ENCODE data around the gene ORM1.
A peak's percentile ranks its signal among the peaks of the same experiment; 100 is the strongest.

The ORM1 gene

GRCh38 chr9:114367366-114367765 is 44.5 kb downstream of the ORM1 start:
- H3K9ac ChIP-seq (ENCODE audit: low read length) = no peak overlapping the region
- no peak overlapping the region for H4K8ac ChIP-seq (ENCODE audit: low read depth, low read length)
- no peak overlapping the region for H3K27ac ChIP-seq (ENCODE audit: low read depth, low read length)
- H3K23ac ChIP-seq (ENCODE audit: low read length) = no peak overlapping the region
- H3K18ac ChIP-seq (ENCODE audit: low read length) = no peak overlapping the region
- H2AK5ac ChIP-seq (ENCODE audit: low read length) = no peak overlapping the region
- no peak overlapping the region for H3K56ac ChIP-seq (ENCODE audit: low read length)
- no peaks in the 10 kb centered on the region for H3K79me2 ChIP-seq (ENCODE audit: control insufficient read depth, insufficient read depth, low read length)
- peaks cover 23% of the 10 kb centered on the region for H3K4me1 ChIP-seq (ENCODE audit: control insufficient read depth, low read depth, low read length)
- WGBS (ENCODE audit: extremely low coverage, insufficient coverage, low lambda C conversion rate) = no CpG with 5 or more reads among the region's 6 CpGs
- no peak overlapping the region for H2BK15ac ChIP-seq (replicated peaks; ENCODE audit: low read depth)
- H3K4ac ChIP-seq (ENCODE audit: low read depth, low read length) = no peak overlapping the region
- H2BK120ac ChIP-seq (ENCODE audit: low read depth, low read length) = no peak overlapping the region
- no peaks in the 10 kb centered on the region for H3K27me3 ChIP-seq (ENCODE audit: insufficient read depth, low read length, poor library complexity)
- no peak overlapping the region for H4K5ac ChIP-seq (ENCODE audit: low read length)
- H3K4me3 ChIP-seq (ENCODE audit: low read length) = no peak overlapping the region
- H2BK5ac ChIP-seq (ENCODE audit: low read length) = no peak overlapping the region
- no peak overlapping the region for H3K4me2 ChIP-seq (ENCODE audit: low read length)
- H3K79me1 ChIP-seq (ENCODE audit: low read length) = no peaks in the 10 kb centered on the region
- no peak for DNase-seq
- H3K36me3 ChIP-seq (ENCODE audit: control insufficient read depth, insufficient read depth, low read length) = no peaks in the 10 kb centered on the region

GRCh38 chr9:114367772-114368569 is 45.1 kb downstream of the ORM1 start:
- no peaks in the 10 kb centered on the region for H3K79me1 ChIP-seq (ENCODE audit: low read length)
- H3K4me2 ChIP-seq (ENCODE audit: low read length) = no peak overlapping the region
- no peak overlapping the region for H3K56ac ChIP-seq (ENCODE audit: low read length)
- H3K4me3 ChIP-seq (ENCODE audit: low read length) = no peak overlapping the region
- no peaks in the 10 kb centered on the region for H3K27me3 ChIP-seq (ENCODE audit: insufficient read depth, low read length, poor library complexity)
- H2BK120ac ChIP-seq (ENCODE audit: low read depth, low read length) = no peak overlapping the region
- H2BK5ac ChIP-seq (ENCODE audit: low read length) = no peak overlapping the region
- H3K79me2 ChIP-seq (ENCODE audit: control insufficient read depth, insufficient read depth, low read length) = no peaks in the 10 kb centered on the region
- no peak overlapping the region for H4K5ac ChIP-seq (ENCODE audit: low read length)
- no peaks in the 10 kb centered on the region for H3K36me3 ChIP-seq (ENCODE audit: control insufficient read depth, insufficient read depth, low read length)
- DNase-seq = no peak
- no peak overlapping the region for H3K18ac ChIP-seq (ENCODE audit: low read length)
- no peak overlapping the region for H3K27ac ChIP-seq (ENCODE audit: low read depth, low read length)
- no peak overlapping the region for H3K23ac ChIP-seq (ENCODE audit: low read length)
- H3K9ac ChIP-seq (ENCODE audit: low read length) = no peak overlapping the region
- H2AK5ac ChIP-seq (ENCODE audit: low read length) = no peak overlapping the region
- no peak overlapping the region for H2BK15ac ChIP-seq (replicated peaks; ENCODE audit: low read depth)
- H4K8ac ChIP-seq (ENCODE audit: low read depth, low read length) = no peak overlapping the region
- H3K4ac ChIP-seq (ENCODE audit: low read depth, low read length) = no peak overlapping the region
- peaks cover 23% of the 10 kb centered on the region for H3K4me1 ChIP-seq (ENCODE audit: control insufficient read depth, low read depth, low read length)
- no CpG with 5 or more reads among the region's 14 CpGs for WGBS (ENCODE audit: extremely low coverage, insufficient coverage, low lambda C conversion rate)

- Histone ChIP-seq H3K27me3 (ENCODE audit: insufficient read depth, low read length, poor library complexity) (no peaks in the 10 kb centered on the region), H3K4me1 (ENCODE audit: control insufficient read depth, low read depth, low read length) (peaks cover 23% of the 10 kb centered on the region), H2BK5ac (ENCODE audit: low read length) (peak overlapping the region; percentile 26), H3K9ac (ENCODE audit: low read length) (no peak overlapping the region), H3K18ac (ENCODE audit: low read length) (peak overlapping the region; percentile 31), H3K79me1 (ENCODE audit: low read length) (no peaks in the 10 kb centered on the region), H4K5ac (ENCODE audit: low read length) (peak overlapping the region; percentile 14), H3K79me2 (ENCODE audit: control insufficient read depth, insufficient read depth, low read length) (no peaks in the 10 kb centered on the region), H3K56ac (ENCODE audit: low read length) (peak overlapping the region; percentile 76), H3K4me3 (ENCODE audit: low read length) (no peak overlapping the region), H3K4me2 (ENCODE audit: low read length) (no peak overlapping the region), H2AK5ac (ENCODE audit: low read length) (no peak overlapping the region), H2BK120ac (ENCODE audit: low read depth, low read length) (no peak overlapping the region), H3K4ac (ENCODE audit: low read depth, low read length) (no peak overlapping the region), H3K27ac (ENCODE audit: low read depth, low read length) (peak overlapping the region; percentile 46), H2BK15ac (replicated peaks; ENCODE audit: low read depth) (no peak overlapping the region), H3K23ac (ENCODE audit: low read length) (no peak overlapping the region), H4K8ac (ENCODE audit: low read depth, low read length) (no peak overlapping the region), H3K36me3 (ENCODE audit: control insufficient read depth, insufficient read depth, low read length) (no peaks in the 10 kb centered on the region)
- WGBS (ENCODE audit: extremely low coverage, insufficient coverage, low lambda C conversion rate) = 100% methylated on average over 5 of the region's 9 CpGs
- no peak for DNase-seq
Measured at GRCh38 chr9:114369216-114370130, 46.6 kb downstream of the ORM1 start.

GRCh38 chr9:114370251-114370967 is 47.5 kb downstream of the ORM1 start:
- no peak overlapping the region for H3K4me3 ChIP-seq (ENCODE audit: low read length)
- peak overlapping the region; percentile 41 for H3K9ac ChIP-seq (ENCODE audit: low read length)
- H2BK5ac ChIP-seq (ENCODE audit: low read length) = peak overlapping the region; percentile 93
- peak overlapping the region; percentile 89 for H3K56ac ChIP-seq (ENCODE audit: low read length)
- no peak overlapping the region for H2BK120ac ChIP-seq (ENCODE audit: low read depth, low read length)
- H2BK15ac ChIP-seq (replicated peaks; ENCODE audit: low read depth) = no peak overlapping the region
- no peaks in the 10 kb centered on the region for H3K79me1 ChIP-seq (ENCODE audit: low read length)
- peak overlapping the region; percentile 55 for H3K18ac ChIP-seq (ENCODE audit: low read length)
- H3K27ac ChIP-seq (ENCODE audit: low read depth, low read length) = peak overlapping the region; percentile 80
- peak overlapping the region; percentile 12 for H3K4me2 ChIP-seq (ENCODE audit: low read length)
- WGBS (ENCODE audit: extremely low coverage, insufficient coverage, low lambda C conversion rate) = no CpG with 5 or more reads among the region's 6 CpGs
- H3K4me1 ChIP-seq (ENCODE audit: control insufficient read depth, low read depth, low read length) = peaks cover 23% of the 10 kb centered on the region
- peak overlapping the region; percentile 14 for H4K5ac ChIP-seq (ENCODE audit: low read length)
- H3K36me3 ChIP-seq (ENCODE audit: control insufficient read depth, insufficient read depth, low read length) = no peaks in the 10 kb centered on the region
- H3K23ac ChIP-seq (ENCODE audit: low read length) = no peak overlapping the region
- no peaks in the 10 kb centered on the region for H3K27me3 ChIP-seq (ENCODE audit: insufficient read depth, low read length, poor library complexity)
- peak overlapping the region; percentile 5 for H3K4ac ChIP-seq (ENCODE audit: low read depth, low read length)
- H2AK5ac ChIP-seq (ENCODE audit: low read length) = peak overlapping the region; percentile 92
- no peak overlapping the region for H4K8ac ChIP-seq (ENCODE audit: low read depth, low read length)
- H3K79me2 ChIP-seq (ENCODE audit: control insufficient read depth, insufficient read depth, low read length) = no peaks in the 10 kb centered on the region
- DNase-seq = peak; percentile 55

- H2BK5ac ChIP-seq (ENCODE audit: low read length) = peak overlapping the region; percentile 93
- no peak overlapping the region for H2BK120ac ChIP-seq (ENCODE audit: low read depth, low read length)
- no peak overlapping the region for H2BK15ac ChIP-seq (replicated peaks; ENCODE audit: low read depth)
- H2AK5ac ChIP-seq (ENCODE audit: low read length) = peak overlapping the region; percentile 92
- H3K27me3 ChIP-seq (ENCODE audit: insufficient read depth, low read length, poor library complexity) = no peaks in the 10 kb centered on the region
- H3K4me1 ChIP-seq (ENCODE audit: control insufficient read depth, low read depth, low read length) = peaks cover 23% of the 10 kb centered on the region
- DNase-seq = no peak
- peak overlapping the region; percentile 80 for H3K27ac ChIP-seq (ENCODE audit: low read depth, low read length)
- H3K9ac ChIP-seq (ENCODE audit: low read length) = peak overlapping the region; percentile 41
- H3K23ac ChIP-seq (ENCODE audit: low read length) = peak overlapping the region; percentile 20
- peak overlapping the region; percentile 55 for H3K18ac ChIP-seq (ENCODE audit: low read length)
- H3K36me3 ChIP-seq (ENCODE audit: control insufficient read depth, insufficient read depth, low read length) = no peaks in the 10 kb centered on the region
- peak overlapping the region; percentile 5 for H3K4ac ChIP-seq (ENCODE audit: low read depth, low read length)
- H3K79me2 ChIP-seq (ENCODE audit: control insufficient read depth, insufficient read depth, low read length) = no peaks in the 10 kb centered on the region
- WGBS (ENCODE audit: extremely low coverage, insufficient coverage, low lambda C conversion rate) = no CpG with 5 or more reads among the region's 4 CpGs
- peak overlapping the region; percentile 89 for H3K56ac ChIP-seq (ENCODE audit: low read length)
- no peak overlapping the region for H3K4me3 ChIP-seq (ENCODE audit: low read length)
- peak overlapping the region; percentile 12 for H3K4me2 ChIP-seq (ENCODE audit: low read length)
- no peaks in the 10 kb centered on the region for H3K79me1 ChIP-seq (ENCODE audit: low read length)
- no peak overlapping the region for H4K8ac ChIP-seq (ENCODE audit: low read depth, low read length)
- no peak overlapping the region for H4K5ac ChIP-seq (ENCODE audit: low read length)
Measured at GRCh38 chr9:114370968-114371320, 48.0 kb downstream of the ORM1 start.

All from mesendoderm (in vitro differentiated cells).